A549 treated with Hydrocortisone at 1 μM for 4 hours (cell line): ENCODE measurements around the gene COX7B2. TPM values are rescaled to one million over a fixed set of nuclear protein-coding genes. Genes with fewer than 3 reads are reported as not detected.

Experiments used
- total RNA-seq: library from RNA; stranded (reverse); fragments of 200-300 nt; extraction: Qiagen RNA extraction; gene quantifications from 5 replicates; pipeline ENCODE4 v1.2.3, GENCODE V29; 2022

The COX7B2 gene
- total RNA-seq: not detected in 5 replicates

GRCh38 chr4:46909078-46909477, at the start of gene COX7B2:
COX7B2 (minus strand) TSS chr4:46909245; CDS start chr4:46735192, 174,053 bp downstream.

Other genes with a start within 250 kb of the COX7B2 start
- gene GABRA4, start 84.3 kb upstream of the COX7B2 start, total RNA-seq: not detected in 5 replicates
- not detected in 5 replicates for gene GABRB1, start 122.3 kb upstream of the COX7B2 start, total RNA-seq